ENCODE measurements around the gene NDFIP1.

DNA sequence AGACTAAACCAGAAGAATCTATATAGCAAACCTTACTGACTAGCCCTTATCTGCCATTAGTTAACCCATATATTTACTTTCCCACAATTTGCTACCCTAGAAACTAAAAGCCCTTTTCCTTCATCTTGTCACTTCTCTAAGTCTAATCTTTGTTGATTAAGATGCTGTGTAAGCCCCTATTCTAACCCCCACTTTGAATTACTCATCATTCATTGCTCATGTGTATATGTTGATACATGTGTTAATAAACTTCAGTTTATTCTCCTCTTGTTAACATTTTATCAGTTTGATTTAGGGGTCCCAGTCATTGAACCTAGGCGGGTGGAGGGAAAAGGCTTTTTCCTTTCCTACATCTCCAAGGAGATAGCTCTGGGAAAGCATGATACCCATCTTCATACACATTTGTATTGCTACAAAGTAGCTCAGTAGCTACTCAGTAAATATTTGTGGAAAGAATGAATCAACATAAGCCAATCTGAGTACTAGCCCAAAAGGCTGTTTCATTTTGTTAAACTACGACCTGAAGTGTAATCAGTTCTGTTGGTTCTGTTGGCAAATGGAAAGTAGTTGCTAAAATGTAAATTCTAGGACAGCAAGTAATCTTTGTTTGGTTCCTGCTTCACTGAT, 35.1 kb upstream of the NDFIP1 start:
- TF ChIP-seq NR3C1 (CRISPR knock-in tag; conservative IDR thresholded peaks at IDR 0.05; ENCODE audit: low read depth) (no peak), TEAD4 (CRISPR knock-in tag; IDR thresholded peaks at IDR 0.05) (no peak), RELA (CRISPR knock-in tag; IDR thresholded peaks at IDR 0.05; ENCODE audit: borderline replicate concordance) (no peak), CBFB (CRISPR knock-in tag; IDR thresholded peaks at IDR 0.05; ENCODE audit: low read depth) (no peak), GABPB1 (CRISPR knock-in tag; IDR thresholded peaks at IDR 0.05) (no peak)
- TF ChIP-seq, protein P1, sequence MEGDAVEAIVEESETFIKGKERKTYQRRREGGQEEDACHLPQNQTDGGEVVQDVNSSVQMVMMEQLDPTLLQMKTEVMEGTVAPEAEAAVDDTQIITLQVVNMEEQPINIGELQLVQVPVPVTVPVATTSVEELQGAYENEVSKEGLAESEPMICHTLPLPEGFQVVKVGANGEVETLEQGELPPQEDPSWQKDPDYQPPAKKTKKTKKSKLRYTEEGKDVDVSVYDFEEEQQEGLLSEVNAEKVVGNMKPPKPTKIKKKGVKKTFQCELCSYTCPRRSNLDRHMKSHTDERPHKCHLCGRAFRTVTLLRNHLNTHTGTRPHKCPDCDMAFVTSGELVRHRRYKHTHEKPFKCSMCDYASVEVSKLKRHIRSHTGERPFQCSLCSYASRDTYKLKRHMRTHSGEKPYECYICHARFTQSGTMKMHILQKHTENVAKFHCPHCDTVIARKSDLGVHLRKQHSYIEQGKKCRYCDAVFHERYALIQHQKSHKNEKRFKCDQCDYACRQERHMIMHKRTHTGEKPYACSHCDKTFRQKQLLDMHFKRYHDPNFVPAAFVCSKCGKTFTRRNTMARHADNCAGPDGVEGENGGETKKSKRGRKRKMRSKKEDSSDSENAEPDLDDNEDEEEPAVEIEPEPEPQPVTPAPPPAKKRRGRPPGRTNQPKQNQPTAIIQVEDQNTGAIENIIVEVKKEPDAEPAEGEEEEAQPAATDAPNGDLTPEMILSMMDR (IDR thresholded peaks at IDR 0.05): no peak
- TF ChIP-seq, protein P2, sequence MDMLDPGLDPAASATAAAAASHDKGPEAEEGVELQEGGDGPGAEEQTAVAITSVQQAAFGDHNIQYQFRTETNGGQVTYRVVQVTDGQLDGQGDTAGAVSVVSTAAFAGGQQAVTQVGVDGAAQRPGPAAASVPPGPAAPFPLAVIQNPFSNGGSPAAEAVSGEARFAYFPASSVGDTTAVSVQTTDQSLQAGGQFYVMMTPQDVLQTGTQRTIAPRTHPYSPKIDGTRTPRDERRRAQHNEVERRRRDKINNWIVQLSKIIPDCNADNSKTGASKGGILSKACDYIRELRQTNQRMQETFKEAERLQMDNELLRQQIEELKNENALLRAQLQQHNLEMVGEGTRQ (CRISPR knock-in tag; IDR thresholded peaks at IDR 0.05): no peak
- TF ChIP-seq, protein P3, sequence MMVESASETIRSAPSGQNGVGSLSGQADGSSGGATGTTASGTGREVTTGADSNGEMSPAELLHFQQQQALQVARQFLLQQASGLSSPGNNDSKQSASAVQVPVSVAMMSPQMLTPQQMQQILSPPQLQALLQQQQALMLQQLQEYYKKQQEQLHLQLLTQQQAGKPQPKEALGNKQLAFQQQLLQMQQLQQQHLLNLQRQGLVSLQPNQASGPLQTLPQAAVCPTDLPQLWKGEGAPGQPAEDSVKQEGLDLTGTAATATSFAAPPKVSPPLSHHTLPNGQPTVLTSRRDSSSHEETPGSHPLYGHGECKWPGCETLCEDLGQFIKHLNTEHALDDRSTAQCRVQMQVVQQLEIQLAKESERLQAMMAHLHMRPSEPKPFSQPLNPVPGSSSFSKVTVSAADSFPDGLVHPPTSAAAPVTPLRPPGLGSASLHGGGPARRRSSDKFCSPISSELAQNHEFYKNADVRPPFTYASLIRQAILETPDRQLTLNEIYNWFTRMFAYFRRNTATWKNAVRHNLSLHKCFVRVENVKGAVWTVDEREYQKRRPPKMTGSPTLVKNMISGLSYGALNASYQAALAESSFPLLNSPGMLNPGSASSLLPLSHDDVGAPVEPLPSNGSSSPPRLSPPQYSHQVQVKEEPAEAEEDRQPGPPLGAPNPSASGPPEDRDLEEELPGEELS (CRISPR knock-in tag; IDR thresholded peaks at IDR 0.05): no peak
- TF ChIP-seq, protein P4, sequence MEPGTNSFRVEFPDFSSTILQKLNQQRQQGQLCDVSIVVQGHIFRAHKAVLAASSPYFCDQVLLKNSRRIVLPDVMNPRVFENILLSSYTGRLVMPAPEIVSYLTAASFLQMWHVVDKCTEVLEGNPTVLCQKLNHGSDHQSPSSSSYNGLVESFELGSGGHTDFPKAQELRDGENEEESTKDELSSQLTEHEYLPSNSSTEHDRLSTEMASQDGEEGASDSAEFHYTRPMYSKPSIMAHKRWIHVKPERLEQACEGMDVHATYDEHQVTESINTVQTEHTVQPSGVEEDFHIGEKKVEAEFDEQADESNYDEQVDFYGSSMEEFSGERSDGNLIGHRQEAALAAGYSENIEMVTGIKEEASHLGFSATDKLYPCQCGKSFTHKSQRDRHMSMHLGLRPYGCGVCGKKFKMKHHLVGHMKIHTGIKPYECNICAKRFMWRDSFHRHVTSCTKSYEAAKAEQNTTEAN (CRISPR knock-in tag; IDR thresholded peaks at IDR 0.05): no peak
- TF ChIP-seq, protein P5, sequence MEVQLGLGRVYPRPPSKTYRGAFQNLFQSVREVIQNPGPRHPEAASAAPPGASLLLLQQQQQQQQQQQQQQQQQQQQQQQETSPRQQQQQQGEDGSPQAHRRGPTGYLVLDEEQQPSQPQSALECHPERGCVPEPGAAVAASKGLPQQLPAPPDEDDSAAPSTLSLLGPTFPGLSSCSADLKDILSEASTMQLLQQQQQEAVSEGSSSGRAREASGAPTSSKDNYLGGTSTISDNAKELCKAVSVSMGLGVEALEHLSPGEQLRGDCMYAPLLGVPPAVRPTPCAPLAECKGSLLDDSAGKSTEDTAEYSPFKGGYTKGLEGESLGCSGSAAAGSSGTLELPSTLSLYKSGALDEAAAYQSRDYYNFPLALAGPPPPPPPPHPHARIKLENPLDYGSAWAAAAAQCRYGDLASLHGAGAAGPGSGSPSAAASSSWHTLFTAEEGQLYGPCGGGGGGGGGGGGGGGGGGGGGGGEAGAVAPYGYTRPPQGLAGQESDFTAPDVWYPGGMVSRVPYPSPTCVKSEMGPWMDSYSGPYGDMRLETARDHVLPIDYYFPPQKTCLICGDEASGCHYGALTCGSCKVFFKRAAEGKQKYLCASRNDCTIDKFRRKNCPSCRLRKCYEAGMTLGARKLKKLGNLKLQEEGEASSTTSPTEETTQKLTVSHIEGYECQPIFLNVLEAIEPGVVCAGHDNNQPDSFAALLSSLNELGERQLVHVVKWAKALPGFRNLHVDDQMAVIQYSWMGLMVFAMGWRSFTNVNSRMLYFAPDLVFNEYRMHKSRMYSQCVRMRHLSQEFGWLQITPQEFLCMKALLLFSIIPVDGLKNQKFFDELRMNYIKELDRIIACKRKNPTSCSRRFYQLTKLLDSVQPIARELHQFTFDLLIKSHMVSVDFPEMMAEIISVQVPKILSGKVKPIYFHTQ (CRISPR knock-in tag; IDR thresholded peaks at IDR 0.05): no peak
- TF ChIP-seq, protein P6, sequence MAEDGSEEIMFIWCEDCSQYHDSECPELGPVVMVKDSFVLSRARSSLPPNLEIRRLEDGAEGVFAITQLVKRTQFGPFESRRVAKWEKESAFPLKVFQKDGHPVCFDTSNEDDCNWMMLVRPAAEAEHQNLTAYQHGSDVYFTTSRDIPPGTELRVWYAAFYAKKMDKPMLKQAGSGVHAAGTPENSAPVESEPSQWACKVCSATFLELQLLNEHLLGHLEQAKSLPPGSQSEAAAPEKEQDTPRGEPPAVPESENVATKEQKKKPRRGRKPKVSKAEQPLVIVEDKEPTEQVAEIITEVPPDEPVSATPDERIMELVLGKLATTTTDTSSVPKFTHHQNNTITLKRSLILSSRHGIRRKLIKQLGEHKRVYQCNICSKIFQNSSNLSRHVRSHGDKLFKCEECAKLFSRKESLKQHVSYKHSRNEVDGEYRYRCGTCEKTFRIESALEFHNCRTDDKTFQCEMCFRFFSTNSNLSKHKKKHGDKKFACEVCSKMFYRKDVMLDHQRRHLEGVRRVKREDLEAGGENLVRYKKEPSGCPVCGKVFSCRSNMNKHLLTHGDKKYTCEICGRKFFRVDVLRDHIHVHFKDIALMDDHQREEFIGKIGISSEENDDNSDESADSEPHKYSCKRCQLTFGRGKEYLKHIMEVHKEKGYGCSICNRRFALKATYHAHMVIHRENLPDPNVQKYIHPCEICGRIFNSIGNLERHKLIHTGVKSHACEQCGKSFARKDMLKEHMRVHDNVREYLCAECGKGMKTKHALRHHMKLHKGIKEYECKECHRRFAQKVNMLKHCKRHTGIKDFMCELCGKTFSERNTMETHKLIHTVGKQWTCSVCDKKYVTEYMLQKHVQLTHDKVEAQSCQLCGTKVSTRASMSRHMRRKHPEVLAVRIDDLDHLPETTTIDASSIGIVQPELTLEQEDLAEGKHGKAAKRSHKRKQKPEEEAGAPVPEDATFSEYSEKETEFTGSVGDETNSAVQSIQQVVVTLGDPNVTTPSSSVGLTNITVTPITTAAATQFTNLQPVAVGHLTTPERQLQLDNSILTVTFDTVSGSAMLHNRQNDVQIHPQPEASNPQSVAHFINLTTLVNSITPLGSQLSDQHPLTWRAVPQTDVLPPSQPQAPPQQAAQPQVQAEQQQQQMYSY (CRISPR knock-in tag; IDR thresholded peaks at IDR 0.05): no peak
